Mesendoderm (in vitro differentiated cells): ENCODE data around the gene SLC38A8.

ENCODE experiments used
- DNase-seq: peaks from one replicate; pipeline ENCODE4 v3.0.0; 2013
- H2AK5ac ChIP-seq: 2 replicates; pipeline ENCODE4 v1.6.1; 2013; ENCODE audit warnings: low read length, inconsistent platforms
- H2BK120ac ChIP-seq: 2 replicates; pipeline ENCODE4 v1.6.1; 2013; ENCODE audit warnings: low read depth, mild to moderate bottlenecking, low read length, moderate library complexity, mixed read lengths
- H2BK15ac ChIP-seq: replicated peaks from 2 replicates; pipeline ENCODE4 v1.6.1; 2013; ENCODE audit warnings: low read depth, mild to moderate bottlenecking, moderate library complexity
- H2BK5ac ChIP-seq: 2 replicates; pipeline ENCODE4 v1.6.1; 2013; ENCODE audit warnings: low read length, inconsistent platforms
- H3K18ac ChIP-seq: 2 replicates; pipeline ENCODE4 v1.6.1; 2013; ENCODE audit warnings: mild to moderate bottlenecking, low read length, mixed read lengths
- H3K23ac ChIP-seq: one replicate; pipeline ENCODE4 v1.6.1; 2013; ENCODE audit warnings: low read length
- H3K27ac ChIP-seq: 2 replicates; pipeline ENCODE4 v1.5.1; 2013; ENCODE audit warnings: low read depth, mild to moderate bottlenecking, inconsistent platforms, low read length, moderate library complexity
- H3K27me3 ChIP-seq: 2 replicates; pipeline ENCODE4 v1.6.1; 2013; ENCODE audit warnings: low read length, control low read depth, mild to moderate bottlenecking, inconsistent platforms; ENCODE audit not compliant: insufficient read depth, poor library complexity
- H3K36me3 ChIP-seq: 2 replicates; pipeline ENCODE4 v1.6.1; 2013; ENCODE audit warnings: low read length, inconsistent platforms; ENCODE audit not compliant: control insufficient read depth, insufficient read depth
- H3K4ac ChIP-seq: one replicate; pipeline ENCODE4 v1.6.1; 2013; ENCODE audit warnings: low read depth, mild to moderate bottlenecking, low read length, moderate library complexity
- H3K4me1 ChIP-seq: 2 replicates; pipeline ENCODE4 v1.6.1; 2013; ENCODE audit warnings: low read depth, low read length, inconsistent platforms; ENCODE audit not compliant: control insufficient read depth
- H3K4me2 ChIP-seq: 2 replicates; pipeline ENCODE4 v1.6.1; 2013; ENCODE audit warnings: low read length
- H3K4me3 ChIP-seq: 2 replicates; pipeline ENCODE4 v1.5.1; 2013; ENCODE audit warnings: mild to moderate bottlenecking, low read length
- H3K56ac ChIP-seq: one replicate; pipeline ENCODE4 v1.6.1; 2013; ENCODE audit warnings: low read length
- H3K79me1 ChIP-seq: 2 replicates; pipeline ENCODE4 v1.6.1; 2013; ENCODE audit warnings: low read length, inconsistent platforms
- H3K79me2 ChIP-seq: 2 replicates; pipeline ENCODE4 v1.6.1; 2013; ENCODE audit warnings: mild to moderate bottlenecking, low read length; ENCODE audit not compliant: control insufficient read depth, insufficient read depth
- H3K9ac ChIP-seq: 2 replicates; pipeline ENCODE4 v1.6.1; 2013; ENCODE audit warnings: low read length, inconsistent platforms
- H4K5ac ChIP-seq: one replicate; pipeline ENCODE4 v1.6.1; 2013; ENCODE audit warnings: low read length
- H4K8ac ChIP-seq: one replicate; pipeline ENCODE4 v1.6.1; 2013; ENCODE audit warnings: low read depth, mild to moderate bottlenecking, control low read depth, low read length, moderate library complexity
- WGBS: extraction: QIAGEN DNeasy Blood & Tissue Kit; methylation state at CpG from one replicate; pipeline ENCODE4 v1.1.7; 2013; ENCODE audit warnings: low lambda C conversion rate, missing lambda C conversion rate; ENCODE audit not compliant: insufficient coverage; ENCODE audit errors: extremely low coverage; 5-methylcytosine and 5-hydroxymethylcytosine counted together

The SLC38A8 gene

GRCh38 chr16:84047206-84047605 lies 4.6 kb upstream of the SLC38A8 start:
- peaks cover 2% of the 10 kb centered on the region for H3K4me1 ChIP-seq
- no peaks in the 10 kb centered on the region for H3K36me3 ChIP-seq
- no peak for DNase-seq
- H4K8ac ChIP-seq: no peak overlapping the region
- no peak overlapping the region for H2AK5ac ChIP-seq
- H3K9ac ChIP-seq: no peak overlapping the region
- no peaks in the 10 kb centered on the region for H3K79me2 ChIP-seq
- no peak overlapping the region for H4K5ac ChIP-seq
- no peak overlapping the region for H3K27ac ChIP-seq
- no peak overlapping the region for H2BK5ac ChIP-seq
- no peak overlapping the region for H3K4me3 ChIP-seq
- no peak overlapping the region for H3K4me2 ChIP-seq
- H3K79me1 ChIP-seq: no peaks in the 10 kb centered on the region
- no peaks in the 10 kb centered on the region for H3K27me3 ChIP-seq
- H3K18ac ChIP-seq: no peak overlapping the region
- no peak overlapping the region for H2BK15ac ChIP-seq
- H3K56ac ChIP-seq: no peak overlapping the region
- WGBS: no CpG with 5 or more reads among the region's 6 CpGs
- no peak overlapping the region for H2BK120ac ChIP-seq
- no peak overlapping the region for H3K23ac ChIP-seq
- no peak overlapping the region for H3K4ac ChIP-seq

GRCh38 chr16:84045818-84046470 lies 3.3 kb upstream of the SLC38A8 start:
- Histone ChIP-seq H4K5ac (no peak overlapping the region), H3K23ac (no peak overlapping the region), H3K18ac (no peak overlapping the region), H3K4me1 (peaks cover 2% of the 10 kb centered on the region), H3K4me3 (no peak overlapping the region), H3K27me3 (no peaks in the 10 kb centered on the region), H2BK5ac (no peak overlapping the region), H3K27ac (no peak overlapping the region), H3K79me2 (no peaks in the 10 kb centered on the region), H2BK120ac (no peak overlapping the region), H3K9ac (no peak overlapping the region), H3K56ac (no peak overlapping the region), H3K36me3 (no peaks in the 10 kb centered on the region), H3K4me2 (no peak overlapping the region), H4K8ac (no peak overlapping the region), H3K79me1 (no peaks in the 10 kb centered on the region), H2BK15ac (no peak overlapping the region), H3K4ac (no peak overlapping the region), H2AK5ac (no peak overlapping the region)
- WGBS: no CpG with 5 or more reads among the region's 19 CpGs
- no peak for DNase-seq

GRCh38 chr16:84045001-84045817 lies 2.6 kb upstream of the SLC38A8 start:
- Histone ChIP-seq H3K27me3 (no peaks in the 10 kb centered on the region), H3K9ac (no peak overlapping the region), H3K18ac (no peak overlapping the region), H2AK5ac (no peak overlapping the region), H3K23ac (no peak overlapping the region), H3K27ac (no peak overlapping the region), H3K36me3 (no peaks in the 10 kb centered on the region), H3K56ac (no peak overlapping the region), H2BK5ac (no peak overlapping the region), H3K4ac (no peak overlapping the region), H4K8ac (no peak overlapping the region), H3K4me2 (no peak overlapping the region), H3K79me1 (no peaks in the 10 kb centered on the region), H4K5ac (no peak overlapping the region), H3K79me2 (no peaks in the 10 kb centered on the region), H3K4me1 (peaks cover 2% of the 10 kb centered on the region), H2BK15ac (no peak overlapping the region), H3K4me3 (no peak overlapping the region), H2BK120ac (no peak overlapping the region)
- no CpG with 5 or more reads among the region's 36 CpGs for WGBS
- DNase-seq: peak; percentile 53

- Histone ChIP-seq H3K4me1 (peaks cover 2% of the 10 kb centered on the region), H2AK5ac (no peak overlapping the region), H3K9ac (no peak overlapping the region), H3K4ac (no peak overlapping the region), H2BK5ac (no peak overlapping the region), H3K79me1 (no peaks in the 10 kb centered on the region), H4K5ac (no peak overlapping the region), H3K27me3 (no peaks in the 10 kb centered on the region), H3K23ac (no peak overlapping the region), H3K27ac (no peak overlapping the region), H3K36me3 (no peaks in the 10 kb centered on the region), H2BK15ac (no peak overlapping the region), H3K79me2 (no peaks in the 10 kb centered on the region), H3K18ac (no peak overlapping the region), H2BK120ac (no peak overlapping the region), H3K4me2 (no peak overlapping the region), H3K4me3 (no peak overlapping the region), H3K56ac (no peak overlapping the region), H4K8ac (no peak overlapping the region)
- DNase-seq: peak; percentile 84
- no CpG with 5 or more reads among the region's 5 CpGs for whole genome bisulfite sequencing
Observed at GRCh38 chr16:84044118-84044488, 1.5 kb upstream of the SLC38A8 start.

- Histone ChIP-seq H2BK15ac (no peak overlapping the region), H3K4me2 (no peak overlapping the region), H3K23ac (no peak overlapping the region), H3K79me1 (no peaks in the 10 kb centered on the region), H2AK5ac (no peak overlapping the region), H3K36me3 (no peaks in the 10 kb centered on the region), H3K9ac (no peak overlapping the region), H4K5ac (no peak overlapping the region), H3K18ac (no peak overlapping the region), H3K27ac (no peak overlapping the region), H3K27me3 (no peaks in the 10 kb centered on the region), H3K79me2 (no peaks in the 10 kb centered on the region), H3K4me3 (no peak overlapping the region), H2BK120ac (no peak overlapping the region), H4K8ac (no peak overlapping the region), H2BK5ac (no peak overlapping the region), H3K56ac (no peak overlapping the region), H3K4ac (no peak overlapping the region), H3K4me1 (peaks cover 2% of the 10 kb centered on the region)
- peak; percentile 92 for DNase-seq
- WGBS: no CpG with 5 or more reads among the region's 18 CpGs
Observed at GRCh38 chr16:84043486-84044117, 1.0 kb upstream of the SLC38A8 start.
